ENCODE data around the gene SPATS2. TPM values are rescaled to one million over a fixed set of nuclear protein-coding genes. Genes with fewer than 3 reads are reported as not detected.

Gene SPATS2
- total and polyA plus RNA-seq, 2 donors (not counting 1 experiment from before 2014, with no cell fraction given) = 11.3 to 21.5 TPM

GRCh38 chr12:49365542-49365941, 1.7 kb upstream of the SPATS2 start:
- H3K27ac ChIP-seq (ENCODE audit: low read length in 2 of 2) = no peak overlapping the region
- H2AFZ ChIP-seq (ENCODE audit: insufficient read depth, low read depth, low read length, poor library complexity, severe bottlenecking) = peak overlapping the region; percentile 98
- H3K9me3 ChIP-seq (ENCODE audit: control extremely low read depth in 1 of 3, control insufficient read depth in 2 of 3, insufficient read depth in 1 of 3, low read length in 2 of 3) = no peaks in the 10 kb centered on the region
- no peaks in the 10 kb centered on the region for H4K20me1 ChIP-seq (ENCODE audit: control insufficient read depth, insufficient read depth, low read length, poor library complexity, severe bottlenecking)
- H3K4me3 Mint-ChIP-seq = peak overlapping the region; percentile 87
- TF ChIP-seq EZH2 (IDR thresholded peaks at IDR 0.05; ENCODE audit: borderline replicate concordance, insufficient read depth, low read depth, low read length, poor library complexity, severe bottlenecking) = no peak
- TF ChIP-seq, protein P1, sequence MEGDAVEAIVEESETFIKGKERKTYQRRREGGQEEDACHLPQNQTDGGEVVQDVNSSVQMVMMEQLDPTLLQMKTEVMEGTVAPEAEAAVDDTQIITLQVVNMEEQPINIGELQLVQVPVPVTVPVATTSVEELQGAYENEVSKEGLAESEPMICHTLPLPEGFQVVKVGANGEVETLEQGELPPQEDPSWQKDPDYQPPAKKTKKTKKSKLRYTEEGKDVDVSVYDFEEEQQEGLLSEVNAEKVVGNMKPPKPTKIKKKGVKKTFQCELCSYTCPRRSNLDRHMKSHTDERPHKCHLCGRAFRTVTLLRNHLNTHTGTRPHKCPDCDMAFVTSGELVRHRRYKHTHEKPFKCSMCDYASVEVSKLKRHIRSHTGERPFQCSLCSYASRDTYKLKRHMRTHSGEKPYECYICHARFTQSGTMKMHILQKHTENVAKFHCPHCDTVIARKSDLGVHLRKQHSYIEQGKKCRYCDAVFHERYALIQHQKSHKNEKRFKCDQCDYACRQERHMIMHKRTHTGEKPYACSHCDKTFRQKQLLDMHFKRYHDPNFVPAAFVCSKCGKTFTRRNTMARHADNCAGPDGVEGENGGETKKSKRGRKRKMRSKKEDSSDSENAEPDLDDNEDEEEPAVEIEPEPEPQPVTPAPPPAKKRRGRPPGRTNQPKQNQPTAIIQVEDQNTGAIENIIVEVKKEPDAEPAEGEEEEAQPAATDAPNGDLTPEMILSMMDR (IDR thresholded peaks at IDR 0.05) = no peak
- peaks cover 26 to 33% of the 10 kb centered on the region in 2 donors for H3K4me1 ChIP-seq (ENCODE audit: control insufficient read depth in 2 of 2, insufficient read depth in 2 of 2, low read length in 2 of 2)
- H3K4me1 Mint-ChIP-seq = peaks cover 38% of the 10 kb centered on the region
- H3K27me3 Mint-ChIP-seq = peaks cover 7% of the 10 kb centered on the region
- CTCF ChIA-PET = interaction anchor here (0.8 to 22.4 kb wide), 7 partner anchors 9 to 302 kb away, joined by 3 to 729 read pairs (median 14); partner anchors contain the start of gene DNAJC22
- intact Hi-C loops (cut with micrococcal nuclease) = loop anchor here (5.0 kb wide), 1 partner anchor 62 kb away; no protein-coding TSS in a partner anchor
- no peaks in the 10 kb centered on the region for H3K9me3 Mint-ChIP-seq (ENCODE audit: insufficient read depth)
- POLR2A ChIA-PET = no interaction called here
- no peak overlapping the region for H3K9ac ChIP-seq (ENCODE audit: low read length)
- no peak for ATAC-seq (ENCODE audit: low read depth)
- H3K27ac Mint-ChIP-seq = peak overlapping the region; percentile 47
- H3K4me3 ChIP-seq (ENCODE audit: control extremely low read depth in 1 of 5, extremely low read depth in 1 of 5, insufficient read depth in 1 of 5, low read depth in 2 of 5, low read length in 4 of 5) = no peak overlapping the region
- H3K27me3 ChIP-seq (replicated peaks in 1 of 4; ENCODE audit: control extremely low read depth in 1 of 4, control insufficient read depth in 3 of 4, insufficient read depth in 4 of 4, low read length in 3 of 4) = no peaks in the 10 kb centered on the region
- H3K36me3 ChIP-seq (replicated peaks in 1 of 2; ENCODE audit: control extremely low read depth in 1 of 2, control insufficient read depth in 1 of 2, extremely low read depth in 1 of 2, insufficient read depth in 2 of 2, low read length in 1 of 2) = no peaks in the 10 kb centered on the region
- 43% methylated on average over 2 of the region's 5 CpGs for WGBS (ENCODE audit: insufficient coverage)
- H3K79me2 ChIP-seq (ENCODE audit: control insufficient read depth, insufficient read depth, low read length) = peaks cover 11% of the 10 kb centered on the region
- no peak for DNase-seq
- H3K4me2 ChIP-seq (replicated peaks; ENCODE audit: low read depth, low read length, poor library complexity, severe bottlenecking) = peak overlapping the region; percentile 82

GRCh38 chr12:49366096-49366651, 1.1 kb upstream of the SPATS2 start:
- peak overlapping the region; percentile 90 to 91 for H3K27ac ChIP-seq (ENCODE audit: low read length in 2 of 2)
- Mint-ChIP-seq H3K4me1 (peaks cover 41% of the 10 kb centered on the region), H3K9me3 (ENCODE audit: insufficient read depth) (no peaks in the 10 kb centered on the region), H3K4me3 (peak overlapping the region; percentile 87), H3K27me3 (peaks cover 4% of the 10 kb centered on the region), H3K27ac (peak overlapping the region; percentile 98)
- POLR2A ChIA-PET = interaction anchor here (0.5 to 2.0 kb wide), 6 partner anchors 20 to 409 kb away, joined by 3 to 8 read pairs (median 4); partner anchors contain the start of genes ARF3, DNAJC22, TROAP and TUBA1B
- no peaks in the 10 kb centered on the region for H3K9me3 ChIP-seq (ENCODE audit: control extremely low read depth in 1 of 3, control insufficient read depth in 2 of 3, insufficient read depth in 1 of 3, low read length in 2 of 3)
- peaks cover 11% of the 10 kb centered on the region for H3K79me2 ChIP-seq (ENCODE audit: control insufficient read depth, insufficient read depth, low read length)
- CTCF ChIA-PET = interaction anchor here (0.5 to 22.4 kb wide), 14 partner anchors 9 to 744 kb away, joined by 3 to 729 read pairs (median 4); partner anchors contain the start of genes DNAJC22, TMBIM6 and TROAP
- DNase-seq (no peak), ATAC-seq (ENCODE audit: low read depth) (peak; percentile 11)
- peak overlapping the region; percentile 82 for H3K4me2 ChIP-seq (replicated peaks; ENCODE audit: low read depth, low read length, poor library complexity, severe bottlenecking)
- H3K27me3 ChIP-seq (replicated peaks in 1 of 4; ENCODE audit: control extremely low read depth in 1 of 4, control insufficient read depth in 3 of 4, insufficient read depth in 4 of 4, low read length in 3 of 4) = no peaks in the 10 kb centered on the region
- no peaks in the 10 kb centered on the region for H3K36me3 ChIP-seq (replicated peaks in 1 of 2; ENCODE audit: control extremely low read depth in 1 of 2, control insufficient read depth in 1 of 2, extremely low read depth in 1 of 2, insufficient read depth in 2 of 2, low read length in 1 of 2)
- peak overlapping the region; percentile 98 for H2AFZ ChIP-seq (ENCODE audit: insufficient read depth, low read depth, low read length, poor library complexity, severe bottlenecking)
- WGBS (ENCODE audit: insufficient coverage) = under 1% methylated on average over 28 of the region's 38 CpGs
- H4K20me1 ChIP-seq (ENCODE audit: control insufficient read depth, insufficient read depth, low read length, poor library complexity, severe bottlenecking) = no peaks in the 10 kb centered on the region
- TF ChIP-seq EZH2 (IDR thresholded peaks at IDR 0.05; ENCODE audit: borderline replicate concordance, insufficient read depth, low read depth, low read length, poor library complexity, severe bottlenecking) = no peak
- TF ChIP-seq, protein P1 (IDR thresholded peaks at IDR 0.05) = no peak
- peaks cover 27 to 33% of the 10 kb centered on the region in 2 donors for H3K4me1 ChIP-seq (ENCODE audit: control insufficient read depth in 2 of 2, insufficient read depth in 2 of 2, low read length in 2 of 2)
- intact Hi-C loops (cut with micrococcal nuclease) = loop anchor here (2.0 to 5.0 kb wide), 4 partner anchors 61 to 477 kb away; partner anchors contain the start of genes BCDIN3D, PRKAG1 and PRPF40B
- peak overlapping the region; percentile 61 to 96 (median 80) for H3K4me3 ChIP-seq (ENCODE audit: control extremely low read depth in 1 of 5, extremely low read depth in 1 of 5, insufficient read depth in 1 of 5, low read depth in 2 of 5, low read length in 4 of 5)
- peak overlapping the region; percentile 93 for H3K9ac ChIP-seq (ENCODE audit: low read length)
